ENCODE data around the gene SETD7. TPM values are rescaled to one million over a fixed set of nuclear protein-coding genes. Genes with fewer than 3 reads are reported as not detected.

The SETD7 gene
- total and polyA plus RNA-seq, 2 donors (not counting 3 experiments of a cell fraction or from before 2014, with no cell fraction given): 18.8 to 39.9 TPM

DNA sequence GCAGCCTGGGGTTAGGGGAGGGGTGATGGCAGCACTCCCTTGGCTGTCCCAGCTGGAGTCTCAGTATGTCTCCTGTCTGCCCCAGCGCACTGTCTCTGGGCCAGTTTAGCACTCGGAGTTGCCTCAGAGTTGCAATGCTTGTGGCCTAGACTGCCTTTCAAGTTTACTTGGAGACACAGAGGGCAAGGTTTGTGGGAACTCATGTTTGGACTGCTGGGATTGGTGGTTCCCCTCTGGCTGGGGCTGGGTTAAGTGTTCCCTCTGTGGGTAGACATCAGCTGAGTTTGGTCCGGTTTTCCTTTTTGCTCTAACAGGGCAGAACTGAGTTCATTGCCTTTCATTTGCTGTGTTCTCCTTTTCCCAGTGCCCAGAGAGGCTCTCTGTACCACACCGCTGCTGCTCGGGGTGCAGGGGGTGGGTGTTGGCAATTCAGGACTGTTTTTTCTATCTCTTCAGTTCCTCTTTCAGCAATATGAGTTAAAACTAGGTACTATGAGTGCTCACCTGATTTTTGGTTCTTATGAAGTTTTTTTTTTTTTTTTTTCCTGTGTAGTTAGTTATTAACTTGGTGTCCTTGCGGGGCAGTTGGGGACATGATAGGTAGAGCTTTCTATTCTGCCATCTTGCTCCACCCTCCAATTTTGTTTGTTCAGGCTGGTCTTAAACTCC lies 84.9 kb downstream of the SETD7 start:
- H3K79me2 ChIP-seq (ENCODE audit: control insufficient read depth, insufficient read depth, low read length): peaks cover 47% of the 10 kb centered on the region
- peaks cover 5 to 11% of the 10 kb centered on the region in 2 experiments for H3K36me3 ChIP-seq (ENCODE audit: control insufficient read depth in 2 of 2, extremely low read depth in 1 of 2, insufficient read depth in 2 of 2, low read length in 2 of 2)
- no TSS peak for BruUV-seq (replicated peaks)
- no peaks in the 10 kb centered on the region for H3K27me3 ChIP-seq (ENCODE audit: control insufficient read depth in 2 of 2, insufficient read depth in 2 of 2, low read length in 2 of 2)
- H4K20me1 ChIP-seq (replicated peaks; ENCODE audit: control insufficient read depth, extremely low read depth, insufficient read depth, low read length): peaks cover 9% of the 10 kb centered on the region
- no peak overlapping the region for H3K9ac ChIP-seq (replicated peaks; ENCODE audit: extremely low read depth, insufficient read depth, low read length)
- no peak overlapping the region for H3K4me3 ChIP-seq (replicated peaks in 1 of 3; ENCODE audit: insufficient read depth in 1 of 3, low read depth in 1 of 3, low read length in 3 of 3)
- TF ChIP-seq MYC (IDR thresholded peaks at IDR 0.05; ENCODE audit: low read depth, low read length) (no peak), EZH2 (IDR thresholded peaks at IDR 0.05; ENCODE audit: borderline replicate concordance, low read depth, low read length, severe bottlenecking) (no peak), MAX (IDR thresholded peaks at IDR 0.05; ENCODE audit: insufficient read depth, insufficient read length) (no peak), POLR2AphosphoS5 (IDR thresholded peaks at IDR 0.05; ENCODE audit: insufficient read depth, low read depth, low read length) (no peak), FOS (IDR thresholded peaks at IDR 0.05; ENCODE audit: borderline replicate concordance, insufficient read depth, low read length) (no peak), POLR2A (IDR thresholded peaks at IDR 0.05; ENCODE audit: low read depth, low read length) (no peak), JUN (IDR thresholded peaks at IDR 0.05; ENCODE audit: borderline replicate concordance, insufficient read depth, insufficient read length, low read depth) (no peak), GATA2 (IDR thresholded peaks at IDR 0.05; ENCODE audit: insufficient read depth, insufficient read length, low read depth, low read length) (no peak)
- TF ChIP-seq, protein P1, sequence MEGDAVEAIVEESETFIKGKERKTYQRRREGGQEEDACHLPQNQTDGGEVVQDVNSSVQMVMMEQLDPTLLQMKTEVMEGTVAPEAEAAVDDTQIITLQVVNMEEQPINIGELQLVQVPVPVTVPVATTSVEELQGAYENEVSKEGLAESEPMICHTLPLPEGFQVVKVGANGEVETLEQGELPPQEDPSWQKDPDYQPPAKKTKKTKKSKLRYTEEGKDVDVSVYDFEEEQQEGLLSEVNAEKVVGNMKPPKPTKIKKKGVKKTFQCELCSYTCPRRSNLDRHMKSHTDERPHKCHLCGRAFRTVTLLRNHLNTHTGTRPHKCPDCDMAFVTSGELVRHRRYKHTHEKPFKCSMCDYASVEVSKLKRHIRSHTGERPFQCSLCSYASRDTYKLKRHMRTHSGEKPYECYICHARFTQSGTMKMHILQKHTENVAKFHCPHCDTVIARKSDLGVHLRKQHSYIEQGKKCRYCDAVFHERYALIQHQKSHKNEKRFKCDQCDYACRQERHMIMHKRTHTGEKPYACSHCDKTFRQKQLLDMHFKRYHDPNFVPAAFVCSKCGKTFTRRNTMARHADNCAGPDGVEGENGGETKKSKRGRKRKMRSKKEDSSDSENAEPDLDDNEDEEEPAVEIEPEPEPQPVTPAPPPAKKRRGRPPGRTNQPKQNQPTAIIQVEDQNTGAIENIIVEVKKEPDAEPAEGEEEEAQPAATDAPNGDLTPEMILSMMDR (IDR thresholded peaks at IDR 0.05; ENCODE audit: extremely low read depth in 1 of 2, insufficient read depth in 1 of 2, low read depth in 1 of 2, low read length in 2 of 2): no peak
- H3K9me3 ChIP-seq (replicated peaks; ENCODE audit: control insufficient read depth, insufficient read depth, low read length): no peaks in the 10 kb centered on the region
- ChIA-PET CTCF (interaction anchor here (0.8 kb wide), 1 partner anchor 27 kb away, joined by 5 read pairs; no protein-coding TSS in a partner anchor), POLR2A (no interaction called here)
- H2AFZ ChIP-seq (ENCODE audit: low read depth, low read length): no peak overlapping the region
- intact Hi-C loops (cut with micrococcal nuclease): no loop called here
- dilution Hi-C loops (cut with MboI; ENCODE audit: extremely low pct_ligation_motif_present, low sequenced_read_pairs): no loop called here
- FAIRE-seq: no peak
- H3K4me1 ChIP-seq (ENCODE audit: control insufficient read depth, extremely low read depth, insufficient read depth, low read length): no peaks in the 10 kb centered on the region
- H3K9me1 ChIP-seq (replicated peaks; ENCODE audit: control insufficient read depth, extremely low read depth, insufficient read depth, low read length): no peaks in the 10 kb centered on the region
- DNase-seq (ENCODE audit: low read depth, low spot score): no peak
- no peak overlapping the region for H3K27ac ChIP-seq (ENCODE audit: insufficient read depth, low read depth, low read length)
- no peak overlapping the region for H3K4me2 ChIP-seq (ENCODE audit: insufficient read depth, low read length)

All from endothelial cell of umbilical vein (primary cell).